ENCODE data around the gene DHODH. TPM values are rescaled to one million over a fixed set of nuclear protein-coding genes. Genes with fewer than 3 reads are reported as not detected.

DHODH gene
- total and polyA plus RNA-seq, 2 of the 13 experiments (the other 11 are each of a cell fraction or from before 2014, with no cell fraction given): 10.7 to 16.4 TPM

DNA sequence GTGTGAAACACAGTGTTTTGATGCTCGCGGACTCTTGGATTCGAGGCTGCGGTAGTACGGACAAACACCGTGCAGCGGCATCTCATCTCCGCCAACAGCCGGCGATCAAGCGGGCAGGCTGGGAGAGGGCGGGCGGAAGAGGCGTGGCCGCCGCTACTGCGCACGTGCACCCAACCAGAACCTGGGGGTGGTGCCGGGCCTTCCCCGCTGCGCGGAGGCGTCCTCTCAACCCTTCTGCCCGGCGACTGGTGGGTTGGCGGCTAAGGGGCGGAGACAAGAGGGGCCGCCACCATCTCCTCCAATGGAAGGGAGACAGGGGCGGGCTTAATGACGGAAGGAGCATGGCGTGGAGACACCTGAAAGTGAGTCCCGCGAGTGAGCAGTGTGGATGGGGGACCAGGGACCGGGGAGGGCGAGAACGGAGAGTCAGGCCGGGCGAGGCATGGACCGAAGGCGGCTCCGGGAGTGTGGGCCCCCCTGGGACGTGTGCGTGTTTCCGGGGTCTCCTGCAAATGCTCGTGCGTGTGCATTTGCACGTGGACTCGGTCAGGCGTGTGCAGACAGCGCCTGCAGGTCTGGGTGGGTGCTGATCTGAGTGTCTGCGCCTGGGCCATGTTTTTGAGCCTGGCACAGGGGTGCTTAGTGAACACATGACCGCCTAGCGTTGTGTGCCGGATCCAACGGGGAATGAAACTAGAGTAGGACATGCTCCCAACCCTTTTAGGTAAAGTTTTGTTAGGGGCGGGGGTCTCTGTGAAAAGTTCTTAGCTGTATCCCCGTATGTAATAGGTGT lies at the start of gene DHODH (continued):
- TF ChIP-seq SALL2 (CRISPR knock-in tag; IDR thresholded peaks at IDR 0.05) (peak; percentile 52; the same call in 1 of the 2 replicates), SP2 (CRISPR knock-in tag; IDR thresholded peaks at IDR 0.05) (peak; percentile 96), CHD2 (IDR thresholded peaks at IDR 0.05; ENCODE audit: low read depth, low read length) (peak; percentile 77), MYNN (CRISPR knock-in tag; IDR thresholded peaks at IDR 0.05; ENCODE audit: low read depth) (no peak), ARNT (IDR thresholded peaks at IDR 0.05) (no peak), HHEX (CRISPR knock-in tag; IDR thresholded peaks at IDR 0.05) (no peak), ZNF530 (CRISPR knock-in tag; IDR thresholded peaks at IDR 0.05; ENCODE audit: low read depth) (no peak), NAIF1 (CRISPR knock-in tag; IDR thresholded peaks at IDR 0.05; ENCODE audit: borderline replicate concordance) (no peak; the same call in 1 of the 2 replicates), ZNF136 (CRISPR knock-in tag; IDR thresholded peaks at IDR 0.05; ENCODE audit: low read depth) (no peak; the same call in 1 of the 2 replicates), TSC22D2 (CRISPR knock-in tag; IDR thresholded peaks at IDR 0.05; ENCODE audit: borderline replicate concordance) (no peak; the same call in 1 of the 2 replicates), ETV5 (CRISPR knock-in tag; IDR thresholded peaks at IDR 0.05; ENCODE audit: borderline replicate concordance) (peak; percentile 72; the same call in 1 of the 2 replicates), FIP1L1 (IDR thresholded peaks at IDR 0.05; ENCODE audit: borderline replicate concordance, insufficient read depth, low read depth, low read length) (0 out of 2 replicates have a peak, but pooled peaks have one; percentile 69), ZKSCAN8 (CRISPR knock-in tag; IDR thresholded peaks at IDR 0.05; ENCODE audit: borderline replicate concordance) (peak; percentile 49; the same call in 1 of the 2 replicates), ARHGAP35 (CRISPR knock-in tag; IDR thresholded peaks at IDR 0.05; ENCODE audit: borderline replicate concordance) (peak; percentile 86; the same call in 1 of the 2 replicates), ERF (CRISPR knock-in tag; IDR thresholded peaks at IDR 0.05) (peak; percentile 28; the same call in 1 of the 2 replicates)
- TF ChIP-seq, protein P1, sequence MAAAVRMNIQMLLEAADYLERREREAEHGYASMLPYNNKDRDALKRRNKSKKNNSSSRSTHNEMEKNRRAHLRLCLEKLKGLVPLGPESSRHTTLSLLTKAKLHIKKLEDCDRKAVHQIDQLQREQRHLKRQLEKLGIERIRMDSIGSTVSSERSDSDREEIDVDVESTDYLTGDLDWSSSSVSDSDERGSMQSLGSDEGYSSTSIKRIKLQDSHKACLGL (CRISPR knock-in tag; IDR thresholded peaks at IDR 0.05): peak; percentile 96; the same call in 1 of the 2 replicates
- TF ChIP-seq, protein P2, sequence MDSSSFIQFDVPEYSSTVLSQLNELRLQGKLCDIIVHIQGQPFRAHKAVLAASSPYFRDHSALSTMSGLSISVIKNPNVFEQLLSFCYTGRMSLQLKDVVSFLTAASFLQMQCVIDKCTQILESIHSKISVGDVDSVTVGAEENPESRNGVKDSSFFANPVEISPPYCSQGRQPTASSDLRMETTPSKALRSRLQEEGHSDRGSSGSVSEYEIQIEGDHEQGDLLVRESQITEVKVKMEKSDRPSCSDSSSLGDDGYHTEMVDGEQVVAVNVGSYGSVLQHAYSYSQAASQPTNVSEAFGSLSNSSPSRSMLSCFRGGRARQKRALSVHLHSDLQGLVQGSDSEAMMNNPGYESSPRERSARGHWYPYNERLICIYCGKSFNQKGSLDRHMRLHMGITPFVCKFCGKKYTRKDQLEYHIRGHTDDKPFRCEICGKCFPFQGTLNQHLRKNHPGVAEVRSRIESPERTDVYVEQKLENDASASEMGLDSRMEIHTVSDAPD (CRISPR knock-in tag; IDR thresholded peaks at IDR 0.05): no peak
- TF ChIP-seq, protein P3, sequence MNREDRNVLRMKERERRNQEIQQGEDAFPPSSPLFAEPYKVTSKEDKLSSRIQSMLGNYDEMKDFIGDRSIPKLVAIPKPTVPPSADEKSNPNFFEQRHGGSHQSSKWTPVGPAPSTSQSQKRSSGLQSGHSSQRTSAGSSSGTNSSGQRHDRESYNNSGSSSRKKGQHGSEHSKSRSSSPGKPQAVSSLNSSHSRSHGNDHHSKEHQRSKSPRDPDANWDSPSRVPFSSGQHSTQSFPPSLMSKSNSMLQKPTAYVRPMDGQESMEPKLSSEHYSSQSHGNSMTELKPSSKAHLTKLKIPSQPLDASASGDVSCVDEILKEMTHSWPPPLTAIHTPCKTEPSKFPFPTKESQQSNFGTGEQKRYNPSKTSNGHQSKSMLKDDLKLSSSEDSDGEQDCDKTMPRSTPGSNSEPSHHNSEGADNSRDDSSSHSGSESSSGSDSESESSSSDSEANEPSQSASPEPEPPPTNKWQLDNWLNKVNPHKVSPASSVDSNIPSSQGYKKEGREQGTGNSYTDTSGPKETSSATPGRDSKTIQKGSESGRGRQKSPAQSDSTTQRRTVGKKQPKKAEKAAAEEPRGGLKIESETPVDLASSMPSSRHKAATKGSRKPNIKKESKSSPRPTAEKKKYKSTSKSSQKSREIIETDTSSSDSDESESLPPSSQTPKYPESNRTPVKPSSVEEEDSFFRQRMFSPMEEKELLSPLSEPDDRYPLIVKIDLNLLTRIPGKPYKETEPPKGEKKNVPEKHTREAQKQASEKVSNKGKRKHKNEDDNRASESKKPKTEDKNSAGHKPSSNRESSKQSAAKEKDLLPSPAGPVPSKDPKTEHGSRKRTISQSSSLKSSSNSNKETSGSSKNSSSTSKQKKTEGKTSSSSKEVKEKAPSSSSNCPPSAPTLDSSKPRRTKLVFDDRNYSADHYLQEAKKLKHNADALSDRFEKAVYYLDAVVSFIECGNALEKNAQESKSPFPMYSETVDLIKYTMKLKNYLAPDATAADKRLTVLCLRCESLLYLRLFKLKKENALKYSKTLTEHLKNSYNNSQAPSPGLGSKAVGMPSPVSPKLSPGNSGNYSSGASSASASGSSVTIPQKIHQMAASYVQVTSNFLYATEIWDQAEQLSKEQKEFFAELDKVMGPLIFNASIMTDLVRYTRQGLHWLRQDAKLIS (CRISPR knock-in tag; IDR thresholded peaks at IDR 0.05): 0 out of 2 replicates have a peak, but pooled peaks have one; percentile 73
